IMR-90 (cell line): Measurements from ENCODE around the gene ADAMTS18. TPM values are rescaled to one million over a fixed set of nuclear protein-coding genes. Genes with fewer than 3 reads are reported as not detected.

Experiments used
- ATAC-seq: fragments of 200-7000 bp; cut with Tn5 transposase; 2 replicates; pipeline ENCODE4 v1.9.1; 2020; ENCODE audit warnings: low read depth, mild to moderate bottlenecking, moderate library complexity
- BruUV-seq: library from RNA; stranded (reverse); fragments of 400-500 nt; replicated peaks from 2 replicates; lab custom pipeline; 2021; lab: Mats Ljungman, UMichigan
- CTCF ChIA-PET: fragments of 300-600 bp; formaldehyde crosslinking; extraction: SDS; loops from one replicate; lab custom pipeline; 2021; ENCODE audit warnings: antibody characterized with exemption; lab: Yijun Ruan, JAX
- POLR2A ChIA-PET: fragments of 300-600 bp; sonication (Branson Sonifier 250); formaldehyde crosslinking; loops from one replicate; lab custom pipeline; 2022; ENCODE audit warnings: antibody characterized with exemption; ENCODE audit not compliant: unreplicated experiment; lab: Charles Lee
- DNase-seq: peaks from one replicate; pipeline ENCODE4 v3.0.0; 2013
- H2AFZ ChIP-seq: replicated peaks from 2 replicates; pipeline ENCODE3; 2013; ENCODE audit warnings: low read length, mild to moderate bottlenecking; ENCODE audit not compliant: poor library complexity
- H2AK5ac ChIP-seq: 2 replicates; pipeline ENCODE4 v1.6.1; 2013; ENCODE audit warnings: low read depth, low read length, inconsistent platforms
- H2AK9ac ChIP-seq: replicated peaks from 2 replicates; pipeline ENCODE3; 2013; ENCODE audit warnings: mild to moderate bottlenecking, low read depth, low read length, moderate library complexity; ENCODE audit not compliant: poor library complexity
- H2BK120ac ChIP-seq: 2 replicates; pipeline ENCODE4 v1.6.1; 2013; ENCODE audit warnings: low read depth, low read length, inconsistent platforms
- H2BK15ac ChIP-seq: 3 replicates; pipeline ENCODE4 v1.6.1; 2013; ENCODE audit warnings: low read depth, low read length, inconsistent platforms
- H2BK20ac ChIP-seq: 2 replicates; pipeline ENCODE4 v1.6.1; 2013; ENCODE audit warnings: low read depth, mild to moderate bottlenecking, inconsistent platforms, low read length, moderate library complexity
- H2BK5ac ChIP-seq: 2 replicates; pipeline ENCODE4 v1.6.1; 2013; ENCODE audit warnings: mild to moderate bottlenecking, low read depth, low read length, inconsistent platforms; ENCODE audit not compliant: poor library complexity, severe bottlenecking
- H3K14ac ChIP-seq: replicated peaks from 2 replicates; pipeline ENCODE4 v1.6.1; 2013; ENCODE audit warnings: low read depth, low read length, inconsistent platforms
- H3K18ac ChIP-seq: 2 replicates; pipeline ENCODE4 v1.6.1; 2013; ENCODE audit warnings: low read depth, low read length, control low read depth
- H3K23ac ChIP-seq: 2 replicates; pipeline ENCODE4 v1.6.1; 2013; ENCODE audit warnings: low read depth, low read length, inconsistent platforms
- H3K27ac ChIP-seq: 2 replicates; pipeline ENCODE4 v1.5.1; 2013; ENCODE audit warnings: mild to moderate bottlenecking, control low read depth, low read length; ENCODE audit not compliant: insufficient read depth
- H3K27me3 ChIP-seq: 2 replicates; pipeline ENCODE4 v1.6.1; 2013; ENCODE audit warnings: low read length; ENCODE audit not compliant: control insufficient read depth, insufficient read depth
- H3K36me3 ChIP-seq: 2 replicates; pipeline ENCODE4 v1.6.1; 2013; ENCODE audit warnings: low read length, mixed read lengths; ENCODE audit not compliant: control insufficient read depth, insufficient read depth
- H3K4ac ChIP-seq: 2 replicates; pipeline ENCODE4 v1.6.1; 2013; ENCODE audit warnings: low read depth, low read length, inconsistent platforms
- H3K4me1 ChIP-seq: 2 replicates; pipeline ENCODE4 v1.6.1; 2013; ENCODE audit warnings: low read length, mixed read lengths; ENCODE audit not compliant: control insufficient read depth, insufficient read depth
- H3K4me2 ChIP-seq: 2 replicates; pipeline ENCODE4 v1.6.1; 2013; ENCODE audit warnings: low read depth, mild to moderate bottlenecking, control low read depth, low read length, moderate library complexity
- H3K4me3 ChIP-seq: 2 replicates; pipeline ENCODE4 v1.5.1; 2013; ENCODE audit warnings: low read depth, mild to moderate bottlenecking, control low read depth, low read length, moderate library complexity; ENCODE audit not compliant: insufficient read depth
- H3K56ac ChIP-seq: 2 replicates; pipeline ENCODE4 v1.6.1; 2013; ENCODE audit warnings: low read length, inconsistent platforms; ENCODE audit not compliant: insufficient read depth; ENCODE audit errors: extremely low read depth
- H3K79me1 ChIP-seq, 2 experiments: 2 replicates each; pipeline ENCODE4 v1.6.1; 2013; ENCODE audit warnings: low read length in 2 of 2, inconsistent platforms in 1 of 2, low read depth in 1 of 2
- H3K9ac ChIP-seq: 2 replicates; pipeline ENCODE4 v1.6.1; 2013; ENCODE audit warnings: low read depth, low read length, control low read depth
- H3K9me1 ChIP-seq: 2 replicates; pipeline ENCODE4 v1.6.1; 2013; ENCODE audit warnings: low read length, inconsistent platforms; ENCODE audit not compliant: insufficient read depth
- H3K9me3 ChIP-seq: 2 replicates; pipeline ENCODE4 v1.6.1; 2013; ENCODE audit warnings: low read length; ENCODE audit not compliant: control insufficient read depth, insufficient read depth
- H4K20me1 ChIP-seq: 2 replicates; pipeline ENCODE4 v1.6.1; 2013; ENCODE audit warnings: low read length, inconsistent platforms; ENCODE audit not compliant: insufficient read depth
- H4K5ac ChIP-seq: 2 replicates; pipeline ENCODE4 v1.6.1; 2013; ENCODE audit warnings: mild to moderate bottlenecking, low read depth, low read length, control low read depth
- H4K8ac ChIP-seq, 2 experiments: 2 replicates each; pipeline ENCODE4 v1.6.1; 2013; ENCODE audit warnings: low read depth in 2 of 2, low read length in 2 of 2, control low read depth in 1 of 2, inconsistent platforms in 1 of 2
- H4K91ac ChIP-seq: 2 replicates; pipeline ENCODE4 v1.6.1; 2013; ENCODE audit warnings: low read depth, low read length, inconsistent platforms; ENCODE audit not compliant: insufficient read depth
- CEBPB ChIP-seq: IDR thresholded peaks from 2 replicates; pipeline ENCODE4 v1.6.1; 2012; ENCODE audit warnings: low read depth, low read length, improper control_type of control experiment
- ELK1 ChIP-seq: fragments of 150-350 bp; IDR thresholded peaks from 2 replicates; pipeline ENCODE4 v1.6.1; 2016; ENCODE audit warnings: low read depth, mild to moderate bottlenecking, low read length, moderate library complexity, borderline replicate concordance
- MAZ ChIP-seq: IDR thresholded peaks from 2 replicates; pipeline ENCODE4 v1.6.1; 2012; ENCODE audit warnings: low read depth, mild to moderate bottlenecking, low read length, improper control_type of control experiment, moderate library complexity, borderline replicate concordance
- WGBS, 2 experiments: methylation state at CpG; one replicate each; pipeline versions ENCODE4 v1.1.5 to v1.1.7; 2013; ENCODE audit warnings: missing lambda C conversion rate in 2 of 2; ENCODE audit not compliant: insufficient read length in 1 of 2; ENCODE audit errors: extremely low coverage in 2 of 2; 5-methylcytosine and 5-hydroxymethylcytosine counted together
- dilution Hi-C: fragments of 300-500 bp; cut with HindIII; formaldehyde crosslinking; loops from one replicate; pipeline ENCODE4 v1.14.3; 2018; ENCODE audit warnings: low sequenced_read_pairs; ENCODE audit not compliant: unreplicated experiment
- in situ Hi-C: fragments of 300-500 bp; cut with MboI; formaldehyde crosslinking; loops from 3 replicates; pipeline ENCODE4 v1.14.3; 2019; ENCODE audit warnings: low sequenced_read_pairs, inconsistent platforms, mixed read lengths
- intact Hi-C: fragments of 100-400 bp; cut with micrococcal nuclease; formaldehyde crosslinking; loops from 2 replicates; pipeline ENCODE4 v1.10.0; 2022
- polyA plus RNA-seq, 3 experiments: library from polyadenylated mRNA; depleted of rRNA; stranded (reverse); fragments of >200 nt; gene quantifications; 2 replicates each; pipeline ENCODE4 v1.2.3, GENCODE V29; 2012; ENCODE audit warnings: low replicate concordance in 1 of 3
- total RNA-seq: library from RNA; depleted of rRNA; stranded (reverse); fragments of >200 nt; gene quantifications from 2 replicates; pipeline ENCODE4 v1.2.3, GENCODE V29; 2012

The ADAMTS18 gene
- total and polyA plus RNA-seq, 2 of the 4 experiments (the other 2 are of a cell fraction): not detected

- no peak for TF ChIP-seq ELK1
These were observed 127.2 kb downstream of the ADAMTS18 start (continued) for GRCh38 chr16:77307426-77308162.

GRCh38 chr16:77306075-77306474 is 128.8 kb downstream of the ADAMTS18 start:
- Histone ChIP-seq H2BK15ac (no peak overlapping the region), H3K4me2 (no peak overlapping the region), H3K4me3 (no peak overlapping the region), H4K20me1 (no peaks in the 10 kb centered on the region), H3K14ac (no peak overlapping the region), H3K4me1 (0 out of 2 replicates have a peak, but pooled peaks cover 1% of the 10 kb centered on the region), H4K5ac (no peak overlapping the region), H3K23ac (no peak overlapping the region), H2BK20ac (no peak overlapping the region), H3K56ac (no peak overlapping the region), H3K27me3 (no peaks in the 10 kb centered on the region), H3K36me3 (no peaks in the 10 kb centered on the region), H3K27ac (no peak overlapping the region), H3K9me3 (no peaks in the 10 kb centered on the region), H2BK5ac (no peak overlapping the region), H3K9me1 (no peaks in the 10 kb centered on the region), H2BK120ac (no peak overlapping the region), H2AK5ac (no peak overlapping the region), H3K79me1 (no peaks in the 10 kb centered on the region), H2AK9ac (no peak overlapping the region), H3K9ac (no peak overlapping the region), H4K8ac (no peak overlapping the region), H2AFZ (no peak overlapping the region), H3K4ac (no peak overlapping the region), H3K18ac (no peak overlapping the region), H4K91ac (no peak overlapping the region)
- ChIA-PET POLR2A (no interaction called here), CTCF (no interaction called here)
- no peak for TF ChIP-seq MAZ
- no peak for TF ChIP-seq CEBPB
- dilution Hi-C loops: no loop called here
- ATAC-seq (no peak), DNase-seq (no peak)
- WGBS, 2 experiments: 80% methylated on average over 1 of the region's 3 CpGs; no CpG with 5 or more reads in 1 of the 2 experiments
- in situ Hi-C loops: no loop called here
- intact Hi-C loops: no loop called here
- BruUV-seq: no TSS peak
